Measurements from ENCODE around the gene TTLL6.

- TF ChIP-seq, protein P1, sequence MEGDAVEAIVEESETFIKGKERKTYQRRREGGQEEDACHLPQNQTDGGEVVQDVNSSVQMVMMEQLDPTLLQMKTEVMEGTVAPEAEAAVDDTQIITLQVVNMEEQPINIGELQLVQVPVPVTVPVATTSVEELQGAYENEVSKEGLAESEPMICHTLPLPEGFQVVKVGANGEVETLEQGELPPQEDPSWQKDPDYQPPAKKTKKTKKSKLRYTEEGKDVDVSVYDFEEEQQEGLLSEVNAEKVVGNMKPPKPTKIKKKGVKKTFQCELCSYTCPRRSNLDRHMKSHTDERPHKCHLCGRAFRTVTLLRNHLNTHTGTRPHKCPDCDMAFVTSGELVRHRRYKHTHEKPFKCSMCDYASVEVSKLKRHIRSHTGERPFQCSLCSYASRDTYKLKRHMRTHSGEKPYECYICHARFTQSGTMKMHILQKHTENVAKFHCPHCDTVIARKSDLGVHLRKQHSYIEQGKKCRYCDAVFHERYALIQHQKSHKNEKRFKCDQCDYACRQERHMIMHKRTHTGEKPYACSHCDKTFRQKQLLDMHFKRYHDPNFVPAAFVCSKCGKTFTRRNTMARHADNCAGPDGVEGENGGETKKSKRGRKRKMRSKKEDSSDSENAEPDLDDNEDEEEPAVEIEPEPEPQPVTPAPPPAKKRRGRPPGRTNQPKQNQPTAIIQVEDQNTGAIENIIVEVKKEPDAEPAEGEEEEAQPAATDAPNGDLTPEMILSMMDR (IDR thresholded peaks at IDR 0.05): no peak
- TF ChIP-seq POLR2A (IDR thresholded peaks at IDR 0.05): no peak
Measured at GRCh38 chr17:48722915-48723422, 94.1 kb downstream of the TTLL6 start, which contains the start of gene PRAC2.
